Raji (cell line): Measurements from ENCODE around the gene DIPK2A.

Source experiments
- POLR2A ChIP-seq: IDR thresholded peaks from 2 replicates; pipeline ENCODE4 v1.6.1; 2011; ENCODE audit warnings: low read depth, low read length, control low read depth; ENCODE audit not compliant: insufficient read depth

The DIPK2A gene, protein sequence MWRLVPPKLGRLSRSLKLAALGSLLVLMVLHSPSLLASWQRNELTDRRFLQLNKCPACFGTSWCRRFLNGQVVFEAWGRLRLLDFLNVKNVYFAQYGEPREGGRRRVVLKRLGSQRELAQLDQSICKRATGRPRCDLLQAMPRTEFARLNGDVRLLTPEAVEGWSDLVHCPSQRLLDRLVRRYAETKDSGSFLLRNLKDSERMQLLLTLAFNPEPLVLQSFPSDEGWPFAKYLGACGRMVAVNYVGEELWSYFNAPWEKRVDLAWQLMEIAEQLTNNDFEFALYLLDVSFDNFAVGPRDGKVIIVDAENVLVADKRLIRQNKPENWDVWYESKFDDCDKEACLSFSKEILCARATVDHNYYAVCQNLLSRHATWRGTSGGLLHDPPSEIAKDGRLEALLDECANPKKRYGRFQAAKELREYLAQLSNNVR

GRCh38 chr3:143971359-143972154 is at the start of gene DIPK2A:
Gene DIPK2A, plus strand, starts transcription at chr3:143971823. Its CDS starts 510 bp downstream, at chr3:143972333.
- TF ChIP-seq POLR2A, result peak; percentile 89

GRCh38 chr3:143924522-143925285 is 46.9 kb upstream of the DIPK2A start:
- no peak for TF ChIP-seq POLR2A

DNA sequence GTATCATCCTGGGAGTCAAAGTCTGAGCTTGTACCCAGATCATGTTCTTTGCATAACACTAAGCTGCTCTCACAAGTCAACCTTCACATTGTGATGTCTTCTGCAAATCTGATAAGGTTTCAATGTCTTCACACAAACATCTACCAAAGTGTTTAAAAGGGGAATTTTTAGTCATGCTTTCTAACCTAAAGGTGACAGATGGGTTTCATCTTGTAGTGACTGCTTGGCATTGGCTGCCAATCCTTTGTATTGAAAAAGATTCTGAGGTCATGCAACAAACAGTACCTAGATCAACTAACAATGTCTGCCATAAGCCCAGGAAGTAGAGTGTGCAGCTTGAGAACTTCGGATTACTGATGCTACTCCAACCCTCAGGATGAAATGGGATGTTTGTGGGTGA is 43.6 kb upstream of the DIPK2A start:
- TF ChIP-seq POLR2A, result no peak

- no peak for TF ChIP-seq POLR2A
Observed at GRCh38 chr3:143928541-143929255, 42.9 kb upstream of the DIPK2A start.

GRCh38 chr3:143934791-143935190 is 36.8 kb upstream of the DIPK2A start:
- TF ChIP-seq POLR2A, result no peak

- TF ChIP-seq POLR2A, result no peak
Observed at GRCh38 chr3:143935678-143936077, 35.9 kb upstream of the DIPK2A start.

- no peak for TF ChIP-seq POLR2A
Observed at GRCh38 chr3:143950810-143951209, 20.8 kb upstream of the DIPK2A start.

GRCh38 chr3:143951351-143951971 is 20.2 kb upstream of the DIPK2A start:
- TF ChIP-seq POLR2A, result no peak

- TF ChIP-seq POLR2A, result no peak
Observed at GRCh38 chr3:143952569-143953072, 19.0 kb upstream of the DIPK2A start.

GRCh38 chr3:143955113-143955512 is 16.5 kb upstream of the DIPK2A start:
- TF ChIP-seq POLR2A, result no peak

- no peak for TF ChIP-seq POLR2A
Observed at GRCh38 chr3:143956838-143957237, 14.8 kb upstream of the DIPK2A start.

DNA sequence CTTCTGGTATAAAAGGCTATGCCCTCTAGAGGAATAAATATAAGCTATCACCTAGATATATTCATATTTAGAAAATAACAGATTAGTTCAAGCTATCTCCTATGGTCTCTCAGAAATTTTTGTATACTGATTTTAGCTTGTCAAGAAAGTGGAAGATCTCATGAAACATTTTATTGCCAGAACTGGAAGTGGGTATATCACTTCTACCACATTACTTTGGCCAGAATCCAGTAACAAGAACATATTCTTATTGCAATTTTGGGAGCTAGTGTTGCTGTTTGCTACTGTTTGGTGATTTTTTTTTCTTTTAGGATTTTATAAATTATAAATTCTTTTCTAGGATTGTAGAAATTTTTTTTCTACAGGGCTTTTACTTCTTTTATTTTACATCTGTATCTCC is 14.2 kb upstream of the DIPK2A start:
- no peak for TF ChIP-seq POLR2A

- TF ChIP-seq POLR2A, result no peak
Observed at GRCh38 chr3:143958966-143959365, 12.7 kb upstream of the DIPK2A start.

DNA sequence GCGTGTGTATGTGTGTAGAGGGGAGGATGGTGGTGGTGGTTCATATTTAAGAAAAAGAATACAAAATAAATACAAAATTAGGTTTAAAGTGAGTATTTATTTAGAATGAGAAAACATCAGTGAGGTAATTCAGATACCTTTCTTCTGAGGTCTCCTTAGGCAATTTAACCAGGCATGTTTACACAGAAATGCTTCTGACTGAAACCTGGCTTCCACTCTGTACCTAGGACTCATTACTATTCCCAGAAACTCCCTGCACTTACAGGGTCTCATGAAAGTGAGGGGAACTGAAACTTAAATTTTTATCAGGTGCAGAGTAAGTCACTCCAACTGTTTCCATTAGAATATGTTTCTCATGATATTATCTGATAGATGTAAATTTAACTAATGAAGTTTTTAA is 10.3 kb upstream of the DIPK2A start:
- no peak for TF ChIP-seq POLR2A
